Panc1 (cell line): ENCODE measurements around the gene EHD1. TPM values are rescaled to one million over a fixed set of nuclear protein-coding genes. Genes with fewer than 3 reads are reported as not detected.

Experiments used
- ATAC-seq: fragments of 200-7000 bp; cut with Tn5 transposase; 2 replicates; pipeline ENCODE4 v1.9.1; 2020; ENCODE audit warnings: mild to moderate bottlenecking, moderate library complexity
- BruUV-seq: library from RNA; stranded (reverse); fragments of 400-500 nt; replicated peaks from 2 replicates; lab custom pipeline; 2021; lab: Mats Ljungman, UMichigan
- CTCF ChIA-PET: fragments of 300-600 bp; sonication (Branson Sonifier 250); formaldehyde crosslinking; loops from one replicate; lab custom pipeline; 2022; ENCODE audit warnings: antibody characterized with exemption; lab: Charles Lee
- POLR2A ChIA-PET: fragments of 300-600 bp; sonication (Branson Sonifier 250); formaldehyde crosslinking; loops from one replicate; lab custom pipeline; 2022; ENCODE audit warnings: antibody characterized with exemption; lab: Charles Lee
- DNase-seq: peaks from one replicate; pipeline ENCODE4 v3.0.0-alpha.2; 2010; ENCODE audit warnings: low read depth, low spot score
- H3K27ac ChIP-seq: 2 replicates; pipeline ENCODE4 v1.5.1; 2011; ENCODE audit warnings: mild to moderate bottlenecking, low read length, inconsistent platforms
- H3K27me3 ChIP-seq: fragments of 200-500 bp; sonication (Bioruptor generic); 2 replicates; pipeline ENCODE4 v1.6.0; 2014; ENCODE audit warnings: low read length, inconsistent platforms; ENCODE audit not compliant: control insufficient read depth, insufficient read depth
- H3K36me3 ChIP-seq: fragments of 200-500 bp; sonication (Bioruptor generic); 2 replicates; pipeline ENCODE4 v1.5.1; 2014; ENCODE audit warnings: inconsistent platforms, mild to moderate bottlenecking, low read length, moderate library complexity; ENCODE audit not compliant: control insufficient read depth, insufficient read depth
- H3K4me1 ChIP-seq: 2 replicates; pipeline ENCODE4 v1.5.1; 2011; ENCODE audit warnings: inconsistent platforms, mild to moderate bottlenecking, low read length, moderate library complexity; ENCODE audit not compliant: control insufficient read depth, insufficient read depth
- H3K4me3 ChIP-seq, 2 experiments: 2 replicates each; pipeline ENCODE4 v1.5.1; 2011 to 2012; ENCODE audit warnings: low read depth in 2 of 2, low read length in 2 of 2, mild to moderate bottlenecking in 2 of 2, inconsistent platforms in 1 of 2, moderate library complexity in 1 of 2
- H3K9me3 ChIP-seq: fragments of 200-500 bp; sonication (Bioruptor generic); 2 replicates; pipeline ENCODE4 v1.5.1; 2014; ENCODE audit warnings: low read depth, mild to moderate bottlenecking, inconsistent platforms, low read length, moderate library complexity; ENCODE audit not compliant: control insufficient read depth, insufficient read depth
- POLR2AphosphoS5 ChIP-seq: IDR thresholded peaks from 2 replicates; pipeline ENCODE4 v1.6.1; 2012; ENCODE audit warnings: mild to moderate bottlenecking, low read depth, low read length, moderate library complexity
- SIN3A ChIP-seq: IDR thresholded peaks from 2 replicates; pipeline ENCODE4 v1.6.1; 2012; ENCODE audit warnings: low read depth, mild to moderate bottlenecking, low read length, moderate library complexity, borderline replicate concordance; ENCODE audit not compliant: insufficient read depth
- TCF7L2 ChIP-seq: IDR thresholded peaks from 2 replicates; pipeline ENCODE4 v1.6.1; 2011; ENCODE audit warnings: mild to moderate bottlenecking, low read depth, low read length, inconsistent platforms
- in situ Hi-C: cut with HindIII; loops from 2 replicates; pipeline ENCODE4 v1.10.0; 2016; ENCODE audit warnings: low sequenced_read_pairs, low pct_unique_long_range_greater_than_20kb
- intact Hi-C: fragments of 100-400 bp; cut with micrococcal nuclease; formaldehyde crosslinking; loops from one replicate; pipeline ENCODE4 v1.10.0; 2022; ENCODE audit not compliant: unreplicated experiment
- total RNA-seq: library from RNA; stranded (reverse); gene quantifications from one replicate; pipeline ENCODE4 v1.2.1, GENCODE V29; 2021; ENCODE audit not compliant: unreplicated experiment
- TF ChIP-seq, protein P1 (sequence below), 2 experiments: IDR thresholded peaks; 2 replicates each; pipeline ENCODE4 v1.6.1; 2011 to 2012; ENCODE audit warnings: low read depth in 2 of 2, control low read depth in 1 of 2, low read length in 1 of 2, mild to moderate bottlenecking in 1 of 2, moderate library complexity in 1 of 2; ENCODE audit not compliant: insufficient read depth in 1 of 2
- TF ChIP-seq, protein P2 (sequence below): fragments of 450-650 bp; IDR thresholded peaks from 2 replicates; pipeline ENCODE4 v1.5.1; 2017; ENCODE audit warnings: mild to moderate bottlenecking

Gene EHD1
- total RNA-seq, 1 experiment from 2014 or later, result 186 TPM

DNA sequence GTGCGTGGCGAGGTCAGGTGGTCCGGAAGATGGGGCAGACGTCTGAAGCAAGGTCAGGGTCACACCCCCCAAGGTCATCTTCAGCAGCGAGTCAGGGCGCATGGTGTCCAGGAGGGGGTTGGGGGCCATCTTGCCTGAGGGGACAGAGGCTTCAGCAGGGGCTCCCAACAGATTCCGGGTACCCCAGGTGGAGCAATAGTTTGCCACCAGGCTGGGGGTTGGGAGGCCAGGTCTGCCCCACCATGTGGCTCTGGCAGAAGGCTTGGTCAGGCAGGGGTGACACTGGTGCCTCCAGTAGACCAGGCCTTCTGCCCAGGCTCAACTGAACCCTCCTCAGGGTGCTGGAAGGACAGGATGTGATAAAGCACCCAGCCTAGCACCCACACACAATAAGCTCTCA lies 32.7 kb upstream of the EHD1 start:
- in situ Hi-C loops (no loop called here), intact Hi-C loops (no loop called here)
- H3K27me3 ChIP-seq, result no peaks in the 10 kb centered on the region
- DNase-seq (no peak), ATAC-seq (no peak)
- ChIA-PET POLR2A (no interaction called here), CTCF (no interaction called here)
- no TSS peak for BruUV-seq
- H3K27ac ChIP-seq, result no peak overlapping the region
- no peak overlapping the region for H3K4me3 ChIP-seq
- H3K36me3 ChIP-seq, result peaks cover 5% of the 10 kb centered on the region; the same call in 1 of the 2 replicates
- no peak for TF ChIP-seq TCF7L2
- no peak for TF ChIP-seq SIN3A
- TF ChIP-seq, protein P1, sequence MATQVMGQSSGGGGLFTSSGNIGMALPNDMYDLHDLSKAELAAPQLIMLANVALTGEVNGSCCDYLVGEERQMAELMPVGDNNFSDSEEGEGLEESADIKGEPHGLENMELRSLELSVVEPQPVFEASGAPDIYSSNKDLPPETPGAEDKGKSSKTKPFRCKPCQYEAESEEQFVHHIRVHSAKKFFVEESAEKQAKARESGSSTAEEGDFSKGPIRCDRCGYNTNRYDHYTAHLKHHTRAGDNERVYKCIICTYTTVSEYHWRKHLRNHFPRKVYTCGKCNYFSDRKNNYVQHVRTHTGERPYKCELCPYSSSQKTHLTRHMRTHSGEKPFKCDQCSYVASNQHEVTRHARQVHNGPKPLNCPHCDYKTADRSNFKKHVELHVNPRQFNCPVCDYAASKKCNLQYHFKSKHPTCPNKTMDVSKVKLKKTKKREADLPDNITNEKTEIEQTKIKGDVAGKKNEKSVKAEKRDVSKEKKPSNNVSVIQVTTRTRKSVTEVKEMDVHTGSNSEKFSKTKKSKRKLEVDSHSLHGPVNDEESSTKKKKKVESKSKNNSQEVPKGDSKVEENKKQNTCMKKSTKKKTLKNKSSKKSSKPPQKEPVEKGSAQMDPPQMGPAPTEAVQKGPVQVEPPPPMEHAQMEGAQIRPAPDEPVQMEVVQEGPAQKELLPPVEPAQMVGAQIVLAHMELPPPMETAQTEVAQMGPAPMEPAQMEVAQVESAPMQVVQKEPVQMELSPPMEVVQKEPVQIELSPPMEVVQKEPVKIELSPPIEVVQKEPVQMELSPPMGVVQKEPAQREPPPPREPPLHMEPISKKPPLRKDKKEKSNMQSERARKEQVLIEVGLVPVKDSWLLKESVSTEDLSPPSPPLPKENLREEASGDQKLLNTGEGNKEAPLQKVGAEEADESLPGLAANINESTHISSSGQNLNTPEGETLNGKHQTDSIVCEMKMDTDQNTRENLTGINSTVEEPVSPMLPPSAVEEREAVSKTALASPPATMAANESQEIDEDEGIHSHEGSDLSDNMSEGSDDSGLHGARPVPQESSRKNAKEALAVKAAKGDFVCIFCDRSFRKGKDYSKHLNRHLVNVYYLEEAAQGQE (IDR thresholded peaks at IDR 0.05; ENCODE audit: insufficient read depth in 1 of 2, low read depth in 2 of 2, low read length in 1 of 2), result no peak
- TF ChIP-seq POLR2AphosphoS5, result no peak
- TF ChIP-seq, protein P2, sequence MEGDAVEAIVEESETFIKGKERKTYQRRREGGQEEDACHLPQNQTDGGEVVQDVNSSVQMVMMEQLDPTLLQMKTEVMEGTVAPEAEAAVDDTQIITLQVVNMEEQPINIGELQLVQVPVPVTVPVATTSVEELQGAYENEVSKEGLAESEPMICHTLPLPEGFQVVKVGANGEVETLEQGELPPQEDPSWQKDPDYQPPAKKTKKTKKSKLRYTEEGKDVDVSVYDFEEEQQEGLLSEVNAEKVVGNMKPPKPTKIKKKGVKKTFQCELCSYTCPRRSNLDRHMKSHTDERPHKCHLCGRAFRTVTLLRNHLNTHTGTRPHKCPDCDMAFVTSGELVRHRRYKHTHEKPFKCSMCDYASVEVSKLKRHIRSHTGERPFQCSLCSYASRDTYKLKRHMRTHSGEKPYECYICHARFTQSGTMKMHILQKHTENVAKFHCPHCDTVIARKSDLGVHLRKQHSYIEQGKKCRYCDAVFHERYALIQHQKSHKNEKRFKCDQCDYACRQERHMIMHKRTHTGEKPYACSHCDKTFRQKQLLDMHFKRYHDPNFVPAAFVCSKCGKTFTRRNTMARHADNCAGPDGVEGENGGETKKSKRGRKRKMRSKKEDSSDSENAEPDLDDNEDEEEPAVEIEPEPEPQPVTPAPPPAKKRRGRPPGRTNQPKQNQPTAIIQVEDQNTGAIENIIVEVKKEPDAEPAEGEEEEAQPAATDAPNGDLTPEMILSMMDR, result no peak
- no peaks in the 10 kb centered on the region for H3K9me3 ChIP-seq
- H3K4me1 ChIP-seq, result peaks cover 11% of the 10 kb centered on the region; the same call in 1 of the 2 replicates

DNA sequence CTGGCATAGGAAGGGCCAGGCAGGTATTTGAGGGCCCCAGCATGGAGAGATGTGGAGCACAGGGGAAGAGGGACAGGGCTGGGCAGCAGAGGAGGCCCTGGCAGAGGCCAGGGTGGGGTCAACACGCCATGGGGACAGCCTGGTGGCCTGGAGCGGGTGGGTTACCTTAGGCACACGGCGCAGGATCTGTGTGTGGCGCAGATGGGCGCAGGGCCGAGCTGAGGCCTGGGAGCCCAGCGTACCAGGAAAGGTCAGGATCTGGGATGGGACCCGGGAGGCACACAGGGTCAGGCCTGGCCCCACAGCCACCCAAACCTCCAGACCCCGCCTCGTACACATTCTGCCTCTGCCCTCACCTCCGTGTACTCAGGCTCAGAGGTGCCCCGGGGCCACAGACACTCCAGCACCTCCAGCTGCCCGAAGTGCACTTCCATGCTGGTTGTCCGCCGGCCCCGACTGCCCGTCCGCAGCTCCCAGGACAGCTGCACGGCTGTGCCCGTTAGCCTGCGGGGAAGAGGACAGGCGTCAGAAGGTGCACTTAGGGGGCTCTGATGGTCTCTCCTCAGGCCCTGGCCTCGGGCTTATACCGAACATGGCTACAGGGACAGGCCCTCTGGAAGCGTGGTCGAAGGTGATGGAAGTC lies 32.2 kb upstream of the EHD1 start:
- Histone ChIP-seq H3K27ac (no peak overlapping the region), H3K4me3 (no peak overlapping the region), H3K36me3 (peaks cover 5% of the 10 kb centered on the region; the same call in 1 of the 2 replicates), H3K4me1 (peaks cover 5% of the 10 kb centered on the region; the same call in 1 of the 2 replicates), H3K27me3 (no peaks in the 10 kb centered on the region), H3K9me3 (no peaks in the 10 kb centered on the region)
- ChIA-PET POLR2A (no interaction called here), CTCF (no interaction called here)
- ATAC-seq, result no peak
- DNase-seq, result no peak
- intact Hi-C loops (no loop called here), in situ Hi-C loops (no loop called here)
- no TSS peak for BruUV-seq
- TF ChIP-seq, protein P1 (IDR thresholded peaks at IDR 0.05; ENCODE audit: insufficient read depth in 1 of 2, low read depth in 2 of 2, low read length in 1 of 2), result no peak
- TF ChIP-seq, protein P2, result no peak
- TF ChIP-seq TCF7L2, result no peak
- no peak for TF ChIP-seq SIN3A
- no peak for TF ChIP-seq POLR2AphosphoS5
